HG03280 (cell line): ENCODE results near the gene KDELR3.

ENCODE experiments used
- ATAC-seq: cut with Tn5 transposase; IDR thresholded peaks from one replicate; pipeline ENCODE4 v1.9.1; 2021; ENCODE audit warnings: mild to moderate bottlenecking, moderate library complexity; ENCODE audit not compliant: unreplicated experiment

The KDELR3 gene

DNA sequence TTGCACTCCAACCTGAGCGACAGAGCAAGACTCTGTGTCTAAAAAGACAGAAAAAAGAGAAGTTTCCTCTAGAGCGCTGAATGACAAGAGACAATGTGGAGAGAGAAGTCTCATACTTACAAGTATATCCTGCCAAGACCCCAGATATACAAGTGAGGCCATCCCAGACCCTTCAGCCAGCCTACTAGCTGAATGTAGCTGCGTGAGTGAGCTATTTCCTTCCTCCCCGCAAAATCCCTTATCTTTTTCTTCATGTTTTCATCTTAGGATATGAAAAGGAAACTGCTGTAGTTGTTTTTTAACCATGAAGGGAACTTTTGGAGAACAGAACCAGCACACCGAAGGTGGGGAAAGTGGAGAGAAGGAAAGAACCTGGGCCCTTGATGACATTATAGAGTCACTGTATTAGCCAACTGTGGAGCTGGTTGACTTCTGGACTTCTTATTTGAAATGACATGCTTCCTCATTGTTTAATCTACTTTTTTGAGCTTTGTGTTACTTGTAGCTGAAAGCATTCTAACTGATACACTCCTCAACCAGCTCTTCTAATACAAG, 42.6 kb downstream of the KDELR3 start:
- no peak for ATAC-seq

DNA sequence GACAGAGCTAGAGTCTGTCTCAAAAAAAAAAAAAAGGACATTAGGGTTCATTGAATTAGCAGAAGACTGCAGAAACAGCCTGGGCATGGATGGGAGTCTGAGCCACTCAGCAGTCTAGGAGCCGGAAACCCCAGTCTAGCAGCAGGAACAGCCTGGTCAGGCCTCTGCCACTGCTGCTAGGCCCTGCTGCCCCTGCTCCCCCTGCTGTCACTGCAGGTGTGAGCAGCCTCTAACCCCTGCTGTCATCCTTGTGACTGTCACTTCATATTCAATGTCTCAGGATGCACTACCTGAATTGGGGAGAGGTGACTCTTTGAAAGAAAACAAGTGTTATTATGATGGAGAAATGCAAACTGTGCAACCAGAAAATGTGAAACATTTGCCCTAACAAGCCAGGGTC, 45.2 kb downstream of the KDELR3 start:
- no peak for ATAC-seq

DNA sequence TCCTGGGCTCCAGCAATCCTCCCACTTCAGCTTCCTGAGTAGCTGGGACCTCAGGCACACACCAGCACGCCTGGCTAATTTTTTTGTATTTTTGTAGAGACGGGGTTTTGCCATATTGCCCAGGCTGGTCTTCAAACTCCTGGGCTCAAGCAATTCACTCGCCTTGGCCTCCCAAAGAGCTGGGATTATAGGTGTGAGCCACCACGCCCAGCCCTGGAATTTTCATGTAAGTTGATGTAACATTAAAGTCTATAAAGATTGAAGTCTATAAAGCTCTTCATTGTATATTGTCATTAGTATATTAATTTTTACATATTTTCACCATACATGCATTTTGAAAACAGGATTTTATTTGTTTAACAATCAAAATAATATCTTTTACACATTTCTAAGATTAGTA, 50.7 kb downstream of the KDELR3 start:
- no peak for ATAC-seq

DNA sequence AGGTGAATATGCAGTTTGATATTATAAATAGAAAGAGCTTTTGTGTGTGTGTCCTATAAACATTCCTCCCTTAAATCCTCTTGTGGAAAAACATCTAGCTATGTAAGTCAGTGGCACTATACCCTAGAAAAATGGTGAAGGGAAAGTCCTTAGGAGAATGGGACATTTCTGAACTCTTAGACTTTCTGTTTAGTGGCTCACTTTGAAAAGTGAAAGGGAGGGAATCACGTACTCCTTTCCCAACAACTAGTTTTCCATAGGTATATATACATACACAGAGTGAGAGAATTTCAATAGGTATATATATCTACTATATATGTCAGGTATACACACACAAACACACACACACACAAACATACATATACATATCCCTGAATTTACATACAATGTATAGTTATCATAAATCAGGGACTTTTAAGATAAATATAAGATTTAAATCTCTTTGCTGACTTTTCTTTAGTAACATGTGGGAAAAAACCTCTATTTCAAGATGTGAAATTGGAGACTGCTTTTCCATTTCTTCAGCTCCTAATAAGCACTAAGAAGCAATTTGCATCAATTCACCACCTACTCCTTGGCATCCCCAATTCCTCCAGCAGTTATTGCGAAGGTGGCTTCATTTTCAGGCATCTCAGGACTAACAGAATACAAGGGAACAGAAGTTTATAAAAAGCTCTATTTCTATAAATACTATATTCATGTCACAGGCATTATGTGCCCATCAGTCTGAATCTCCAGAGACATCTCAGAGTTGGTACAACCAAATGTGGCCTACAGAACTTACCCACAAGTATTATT, 51.8 kb downstream of the KDELR3 start:
- ATAC-seq: no peak

DNA sequence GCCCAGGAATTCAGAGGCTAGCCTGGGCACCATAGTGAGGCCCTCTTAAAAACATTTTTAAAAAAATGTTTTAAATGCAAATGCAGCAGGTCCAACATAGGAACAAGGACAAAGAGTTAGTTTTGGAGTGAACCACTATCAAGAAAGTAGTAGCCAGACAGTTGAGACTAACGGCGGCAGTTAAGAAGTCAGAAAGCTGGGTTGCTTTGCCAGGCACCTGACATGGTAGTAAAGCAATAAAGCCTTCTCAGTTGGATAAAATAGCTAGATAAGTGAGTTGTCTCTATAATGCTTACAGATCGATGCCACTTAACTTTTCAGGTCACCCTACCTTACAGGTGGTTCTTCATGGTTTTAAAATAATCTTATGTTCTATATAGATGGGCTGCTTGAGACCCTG, 55.1 kb downstream of the KDELR3 start:
- ATAC-seq: no peak

DNA sequence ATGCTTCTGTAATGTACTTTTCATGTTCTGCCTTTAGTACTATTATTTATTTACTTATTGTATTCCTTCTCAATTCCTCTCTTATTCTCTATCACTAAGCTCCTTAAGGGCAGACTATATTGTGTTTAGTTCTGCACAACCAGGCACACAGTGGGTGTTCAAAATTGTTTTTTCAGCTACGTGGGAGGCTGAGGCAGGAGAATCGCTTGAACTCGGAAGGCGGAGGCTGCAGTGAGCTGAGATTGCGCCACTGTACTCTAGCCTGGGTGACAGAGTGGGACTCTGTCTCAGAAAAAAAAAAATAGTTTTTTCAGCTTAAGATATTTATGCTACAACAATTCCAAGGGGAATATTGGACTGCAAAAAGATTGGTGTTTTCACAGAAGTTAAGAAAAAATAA, 55.6 kb downstream of the KDELR3 start:
- ATAC-seq: no peak

DNA sequence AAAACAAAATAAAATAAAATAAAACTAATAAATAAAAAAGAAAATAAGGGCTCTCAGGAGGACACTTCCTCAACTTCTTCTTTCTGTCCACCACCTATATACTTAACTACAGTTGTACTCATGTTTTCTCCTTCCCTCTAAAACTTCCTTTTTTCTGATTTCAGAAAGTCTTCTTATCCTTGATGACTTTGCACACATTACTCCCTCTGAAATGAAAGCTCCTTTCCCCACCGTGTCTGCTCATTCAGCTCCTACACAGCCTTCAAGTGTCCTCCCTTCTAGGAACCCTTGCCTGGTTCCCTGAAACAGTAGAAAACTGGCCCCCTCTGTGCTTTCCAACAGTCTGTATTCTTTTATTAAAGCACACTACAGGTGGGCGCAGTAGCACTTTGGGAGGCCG, 56.5 kb downstream of the KDELR3 start:
- ATAC-seq: no peak

DNA sequence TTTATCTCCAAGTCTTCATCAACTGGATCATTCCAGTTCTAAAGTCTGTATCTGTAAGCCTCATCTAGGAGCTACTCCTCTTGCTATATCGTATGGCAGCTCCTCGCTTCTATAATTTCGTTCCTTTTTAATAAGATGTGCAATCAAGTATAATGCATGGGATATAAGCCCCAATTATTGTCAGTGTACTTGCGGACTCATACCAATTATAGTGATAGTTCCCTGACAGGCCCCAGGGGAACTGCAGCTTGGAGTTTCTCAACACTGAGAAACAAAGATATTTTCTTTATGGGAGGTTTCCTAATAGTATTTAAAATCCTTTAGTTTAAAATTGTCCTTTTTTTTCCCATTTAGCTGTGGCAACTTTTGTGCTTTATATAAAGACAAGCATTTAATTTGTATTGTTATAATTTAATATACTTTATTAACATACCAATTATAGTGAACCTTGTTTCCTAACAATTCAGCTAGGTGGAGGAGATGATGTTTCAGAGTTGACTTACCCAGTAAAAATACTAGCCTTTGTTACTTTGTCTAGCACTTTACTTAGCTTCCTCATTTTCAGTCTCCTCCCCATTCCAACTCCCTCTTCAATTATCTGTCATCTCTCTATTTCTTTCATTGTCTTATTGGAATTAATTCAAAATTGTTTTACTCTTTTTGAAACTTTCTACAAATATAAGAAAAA, 63.5 kb downstream of the KDELR3 start:
- ATAC-seq: no peak
